Kidney epithelial cell (primary cell): ENCODE measurements around the gene PLEKHD1. TPM values are rescaled to one million over a fixed set of nuclear protein-coding genes. Genes with fewer than 3 reads are reported as not detected.
A peak's percentile ranks its signal among the peaks of the same experiment; 100 is the strongest.

Experiments used
- DNase-seq: peaks from one replicate; pipeline ENCODE4 v3.0.0-alpha.2; 2010; ENCODE audit warnings: low read depth
- H3K27me3 ChIP-seq: 2 replicates; pipeline ENCODE4 v1.6.0; 2011; ENCODE audit warnings: low read length; ENCODE audit not compliant: control insufficient read depth, insufficient read depth
- H3K36me3 ChIP-seq: 2 replicates; pipeline ENCODE4 v1.5.1; 2011; ENCODE audit warnings: low read length; ENCODE audit not compliant: control insufficient read depth, insufficient read depth
- H3K4me3 ChIP-seq: 2 replicates; pipeline ENCODE4 v1.5.1; 2011; ENCODE audit warnings: low read depth, mild to moderate bottlenecking, control low read depth, low read length
- CTCF ChIP-seq: IDR thresholded peaks from 2 replicates; pipeline ENCODE4 v1.5.1; 2011; ENCODE audit warnings: mild to moderate bottlenecking, moderate library complexity, low read length, control low read depth, inconsistent platforms; ENCODE audit not compliant: insufficient read depth, poor library complexity, severe bottlenecking
- total RNA-seq: library from RNA; depleted of rRNA; stranded (reverse); fragments of >200 nt; gene quantifications from 2 replicates; pipeline ENCODE4 v1.2.3, GENCODE V29; 2015

PLEKHD1 gene
- total RNA-seq, 1 donor from 2014 or later: 0.84 TPM

- H3K36me3 ChIP-seq: no peaks in the 10 kb centered on the region
- H3K4me3 ChIP-seq: no peak overlapping the region
- DNase-seq: no peak
- peaks cover 69% of the 10 kb centered on the region for H3K27me3 ChIP-seq
- no peak for TF ChIP-seq CTCF
Observed at GRCh38 chr14:69574954-69575295, 90.4 kb downstream of the PLEKHD1 start.

- TF ChIP-seq CTCF: no peak
- Histone ChIP-seq H3K27me3 (peaks cover 31% of the 10 kb centered on the region), H3K36me3 (no peaks in the 10 kb centered on the region), H3K4me3 (no peak overlapping the region)
- DNase-seq: no peak
Observed at GRCh38 chr14:69579476-69579875, 94.9 kb downstream of the PLEKHD1 start.

GRCh38 chr14:69580009-69580577 lies 95.6 kb downstream of the PLEKHD1 start:
- no peak for DNase-seq
- H3K4me3 ChIP-seq: no peak overlapping the region
- H3K36me3 ChIP-seq: no peaks in the 10 kb centered on the region
- H3K27me3 ChIP-seq: peaks cover 29% of the 10 kb centered on the region
- TF ChIP-seq CTCF: peak; percentile 55

Other genes starting within 250 kb of the PLEKHD1 start
- 0.33 and 3.4 TPM in 2 replicates for gene GALNT16, start 224.6 kb upstream of the PLEKHD1 start, total RNA-seq
- gene ERH, start 86.4 kb upstream of the PLEKHD1 start, total RNA-seq: 107 and 141 TPM in 2 replicates
- gene SLC39A9, start 86.0 kb upstream of the PLEKHD1 start, total RNA-seq: 82.8 and 86.3 TPM in 2 replicates
- under 0.01 and 0.13 TPM in 2 replicates for gene CCDC177, start 90.1 kb downstream of the PLEKHD1 start, total RNA-seq
- 49.0 TPM in 2 replicates for gene SUSD6, start 126.9 kb downstream of the PLEKHD1 start, total RNA-seq